Esophagus squamous epithelium (tissue), 4 donors: Measurements from ENCODE around the gene LRRC4C.

Experiments
- POLR2A ChIP-seq, 4 donors: fragments of 450-650 bp; IDR thresholded peaks; one replicate each; pipeline ENCODE4 v1.6.1; 2017; ENCODE audit warnings: antibody characterized with exemption in 4 of 4, mild to moderate bottlenecking in 4 of 4, moderate library complexity in 3 of 4
- TF ChIP-seq, protein P1 (sequence below), 6 experiments: fragments of 450-650 bp in 4 of 6; fragments of 200-600 bp in 2 of 6; sonication (generic) in 2 of 6; IDR thresholded peaks; one replicate each; pipeline ENCODE4 v1.5.1; 2016 to 2019; ENCODE audit warnings: antibody characterized with exemption in 6 of 6, mild to moderate bottlenecking in 4 of 6, moderate library complexity in 4 of 6

DNA sequence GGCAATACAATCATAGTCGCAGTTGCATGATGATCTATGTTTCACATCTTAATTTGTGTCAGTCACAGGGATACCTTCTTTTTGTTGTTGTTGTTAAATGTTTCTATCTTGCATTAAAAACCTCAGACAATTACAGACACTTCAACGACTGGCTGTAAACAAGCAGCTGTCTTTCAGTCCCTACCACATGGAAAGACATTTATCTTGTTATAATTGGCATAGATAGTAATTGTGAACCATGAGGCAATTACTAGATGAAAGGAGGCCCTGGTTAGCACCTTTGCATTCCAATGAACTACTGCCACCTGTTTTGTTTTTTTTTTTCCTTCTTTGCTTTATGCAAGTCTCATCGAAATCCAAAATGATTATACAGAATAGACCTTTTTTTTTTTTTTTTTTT, 416.8 kb downstream of the LRRC4C start:
- TF ChIP-seq, protein P1, sequence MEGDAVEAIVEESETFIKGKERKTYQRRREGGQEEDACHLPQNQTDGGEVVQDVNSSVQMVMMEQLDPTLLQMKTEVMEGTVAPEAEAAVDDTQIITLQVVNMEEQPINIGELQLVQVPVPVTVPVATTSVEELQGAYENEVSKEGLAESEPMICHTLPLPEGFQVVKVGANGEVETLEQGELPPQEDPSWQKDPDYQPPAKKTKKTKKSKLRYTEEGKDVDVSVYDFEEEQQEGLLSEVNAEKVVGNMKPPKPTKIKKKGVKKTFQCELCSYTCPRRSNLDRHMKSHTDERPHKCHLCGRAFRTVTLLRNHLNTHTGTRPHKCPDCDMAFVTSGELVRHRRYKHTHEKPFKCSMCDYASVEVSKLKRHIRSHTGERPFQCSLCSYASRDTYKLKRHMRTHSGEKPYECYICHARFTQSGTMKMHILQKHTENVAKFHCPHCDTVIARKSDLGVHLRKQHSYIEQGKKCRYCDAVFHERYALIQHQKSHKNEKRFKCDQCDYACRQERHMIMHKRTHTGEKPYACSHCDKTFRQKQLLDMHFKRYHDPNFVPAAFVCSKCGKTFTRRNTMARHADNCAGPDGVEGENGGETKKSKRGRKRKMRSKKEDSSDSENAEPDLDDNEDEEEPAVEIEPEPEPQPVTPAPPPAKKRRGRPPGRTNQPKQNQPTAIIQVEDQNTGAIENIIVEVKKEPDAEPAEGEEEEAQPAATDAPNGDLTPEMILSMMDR (IDR thresholded peaks at IDR 0.05), result no peak
- TF ChIP-seq POLR2A (IDR thresholded peaks at IDR 0.05), result no peak
